Vagina (tissue), 2 donors: ENCODE measurements around the gene KDM7A. TPM values are rescaled to one million over a fixed set of nuclear protein-coding genes. Genes with fewer than 3 reads are reported as not detected.

Experiments
- DNase-seq, 2 donors: peaks; one replicate each; pipeline ENCODE4 v3.0.0-alpha.2; 2017; ENCODE audit errors: extremely low spot score in 2 of 2
- H3K27ac ChIP-seq: fragments of 200-600 bp; sonication (generic); one replicate; pipeline ENCODE4 v1.5.1; 2019
- H3K27me3 ChIP-seq: fragments of 200-600 bp; sonication (generic); one replicate; pipeline ENCODE4 v1.5.1; 2019
- H3K36me3 ChIP-seq, 2 donors: fragments of 200-600 bp; sonication (generic); one replicate each; pipeline ENCODE4 v1.5.1; 2017 to 2019
- H3K4me1 ChIP-seq: fragments of 200-600 bp; sonication (generic); one replicate; pipeline ENCODE4 v1.5.1; 2019
- H3K4me3 ChIP-seq, 2 donors: fragments of 200-600 bp; sonication (generic); 1 replicate in 1 of 2; 2 replicates in 1 of 2; pipeline ENCODE4 v1.5.1; 2016 to 2019
- H3K9me3 ChIP-seq: fragments of 200-600 bp; sonication (generic); one replicate; pipeline ENCODE4 v1.5.1; 2019
- POLR2A ChIP-seq, 2 donors: fragments of 450-650 bp; IDR thresholded peaks; one replicate each; pipeline ENCODE4 v1.6.1; 2017; ENCODE audit warnings: antibody characterized with exemption in 2 of 2, mild to moderate bottlenecking in 2 of 2, moderate library complexity in 2 of 2
- POLR2AphosphoS5 ChIP-seq, 2 donors: sonication (generic); formaldehyde crosslinking; IDR thresholded peaks; one replicate each; pipeline ENCODE4 v1.9.0; 2017; ENCODE audit warnings: antibody characterized with exemption in 2 of 2, mild to moderate bottlenecking in 2 of 2, low read depth in 1 of 2; ENCODE audit not compliant: insufficient read depth in 1 of 2
- intact Hi-C: fragments of 100-400 bp; cut with DNase I; formaldehyde crosslinking; loops from one replicate; pipeline ENCODE4 v1.15.1; 2023
- total RNA-seq: library from RNA; depleted of rRNA; stranded (reverse); fragments of >200 nt; gene quantifications from one replicate; pipeline ENCODE4 v1.2.3, GENCODE V29; 2016
- TF ChIP-seq, protein P1 (sequence below), 3 experiments: fragments of 450-650 bp in 2 of 3; fragments of 200-600 bp in 1 of 3; sonication (generic) in 1 of 3; IDR thresholded peaks; one replicate each; pipeline ENCODE4 v1.5.1; 2017 to 2019; ENCODE audit warnings: antibody characterized with exemption in 3 of 3, mild to moderate bottlenecking in 2 of 3, moderate library complexity in 2 of 3

KDM7A gene, protein sequence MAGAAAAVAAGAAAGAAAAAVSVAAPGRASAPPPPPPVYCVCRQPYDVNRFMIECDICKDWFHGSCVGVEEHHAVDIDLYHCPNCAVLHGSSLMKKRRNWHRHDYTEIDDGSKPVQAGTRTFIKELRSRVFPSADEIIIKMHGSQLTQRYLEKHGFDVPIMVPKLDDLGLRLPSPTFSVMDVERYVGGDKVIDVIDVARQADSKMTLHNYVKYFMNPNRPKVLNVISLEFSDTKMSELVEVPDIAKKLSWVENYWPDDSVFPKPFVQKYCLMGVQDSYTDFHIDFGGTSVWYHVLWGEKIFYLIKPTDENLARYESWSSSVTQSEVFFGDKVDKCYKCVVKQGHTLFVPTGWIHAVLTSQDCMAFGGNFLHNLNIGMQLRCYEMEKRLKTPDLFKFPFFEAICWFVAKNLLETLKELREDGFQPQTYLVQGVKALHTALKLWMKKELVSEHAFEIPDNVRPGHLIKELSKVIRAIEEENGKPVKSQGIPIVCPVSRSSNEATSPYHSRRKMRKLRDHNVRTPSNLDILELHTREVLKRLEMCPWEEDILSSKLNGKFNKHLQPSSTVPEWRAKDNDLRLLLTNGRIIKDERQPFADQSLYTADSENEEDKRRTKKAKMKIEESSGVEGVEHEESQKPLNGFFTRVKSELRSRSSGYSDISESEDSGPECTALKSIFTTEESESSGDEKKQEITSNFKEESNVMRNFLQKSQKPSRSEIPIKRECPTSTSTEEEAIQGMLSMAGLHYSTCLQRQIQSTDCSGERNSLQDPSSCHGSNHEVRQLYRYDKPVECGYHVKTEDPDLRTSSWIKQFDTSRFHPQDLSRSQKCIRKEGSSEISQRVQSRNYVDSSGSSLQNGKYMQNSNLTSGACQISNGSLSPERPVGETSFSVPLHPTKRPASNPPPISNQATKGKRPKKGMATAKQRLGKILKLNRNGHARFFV
- 24.6 TPM for total RNA-seq

DNA sequence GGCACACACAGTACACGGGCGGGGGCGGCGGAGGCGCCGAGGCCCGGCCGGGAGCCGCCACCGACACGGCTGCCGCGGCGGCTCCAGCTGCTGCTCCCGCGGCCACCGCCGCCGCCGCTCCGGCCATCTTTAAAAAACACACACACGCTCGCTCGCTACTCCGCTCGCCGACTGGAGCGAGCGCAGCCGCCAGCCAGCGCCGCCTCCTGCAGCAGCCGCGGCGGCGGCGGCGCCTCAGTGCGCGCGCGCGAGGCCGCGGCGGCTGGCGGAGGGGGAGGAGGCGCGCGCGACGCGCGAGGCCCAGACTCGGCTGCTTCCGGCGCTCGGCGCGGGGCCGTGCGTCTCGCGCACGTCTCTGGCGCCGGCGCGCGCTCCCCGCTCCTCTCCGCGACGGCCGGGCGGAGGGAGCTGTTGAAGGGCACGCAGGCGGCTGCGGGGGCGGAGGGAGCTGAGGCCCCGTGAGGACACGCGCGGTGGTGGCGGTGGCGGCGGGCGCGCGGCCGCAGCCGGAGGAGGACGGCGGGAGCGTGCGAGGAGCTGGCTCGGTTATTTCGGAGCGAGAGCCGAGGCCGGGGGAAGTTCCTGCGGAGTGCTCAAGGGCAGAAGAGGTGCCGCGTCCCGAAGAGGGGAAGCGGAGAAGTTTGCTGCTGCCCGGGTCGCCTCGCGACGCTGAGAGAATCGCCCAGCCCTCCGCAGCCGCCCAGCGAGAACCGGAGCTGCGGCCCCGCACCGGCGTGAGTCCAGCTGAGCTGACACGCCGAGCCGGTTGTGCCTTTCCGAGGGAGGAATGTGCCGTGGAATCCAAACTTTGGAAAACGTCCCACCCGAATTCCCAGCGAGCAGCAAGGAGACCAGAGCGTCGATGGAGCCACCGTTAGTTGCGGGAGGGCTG lies at the start of gene KDM7A:
Gene KDM7A (minus strand): TSS at position 173 of the 892 bp plus-strand sequence. CDS start 46 bp downstream, at position 127.
- DNase-seq, result peak in 1 of 2 donors; percentile 93
- TF ChIP-seq, protein P1, sequence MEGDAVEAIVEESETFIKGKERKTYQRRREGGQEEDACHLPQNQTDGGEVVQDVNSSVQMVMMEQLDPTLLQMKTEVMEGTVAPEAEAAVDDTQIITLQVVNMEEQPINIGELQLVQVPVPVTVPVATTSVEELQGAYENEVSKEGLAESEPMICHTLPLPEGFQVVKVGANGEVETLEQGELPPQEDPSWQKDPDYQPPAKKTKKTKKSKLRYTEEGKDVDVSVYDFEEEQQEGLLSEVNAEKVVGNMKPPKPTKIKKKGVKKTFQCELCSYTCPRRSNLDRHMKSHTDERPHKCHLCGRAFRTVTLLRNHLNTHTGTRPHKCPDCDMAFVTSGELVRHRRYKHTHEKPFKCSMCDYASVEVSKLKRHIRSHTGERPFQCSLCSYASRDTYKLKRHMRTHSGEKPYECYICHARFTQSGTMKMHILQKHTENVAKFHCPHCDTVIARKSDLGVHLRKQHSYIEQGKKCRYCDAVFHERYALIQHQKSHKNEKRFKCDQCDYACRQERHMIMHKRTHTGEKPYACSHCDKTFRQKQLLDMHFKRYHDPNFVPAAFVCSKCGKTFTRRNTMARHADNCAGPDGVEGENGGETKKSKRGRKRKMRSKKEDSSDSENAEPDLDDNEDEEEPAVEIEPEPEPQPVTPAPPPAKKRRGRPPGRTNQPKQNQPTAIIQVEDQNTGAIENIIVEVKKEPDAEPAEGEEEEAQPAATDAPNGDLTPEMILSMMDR (IDR thresholded peaks at IDR 0.05), result no peak
- TF ChIP-seq POLR2AphosphoS5 (IDR thresholded peaks at IDR 0.05; ENCODE audit: insufficient read depth in 1 of 2, low read depth in 1 of 2), result peak in 1 of 2 donors; percentile 74
- peak in 1 of 2 donors; percentile 81 for TF ChIP-seq POLR2A (IDR thresholded peaks at IDR 0.05)
- H3K27ac ChIP-seq, result peak within 1 kb of the TSS; percentile 100
- intact Hi-C loops, result loop anchor here (5.0 to 10.0 kb wide), 2 partner anchors 138 to 815 kb away; no protein-coding TSS in a partner anchor
- peaks cover 17% of the 10 kb centered on the region for H3K4me1 ChIP-seq
- no peaks in the 10 kb centered on the region for H3K36me3 ChIP-seq
- H3K27me3 ChIP-seq, result no peaks in the 10 kb centered on the region
- H3K9me3 ChIP-seq, result no peaks in the 10 kb centered on the region
- H3K4me3 ChIP-seq, result peak within 1 kb of the TSS; percentile 77 to 98

DNA sequence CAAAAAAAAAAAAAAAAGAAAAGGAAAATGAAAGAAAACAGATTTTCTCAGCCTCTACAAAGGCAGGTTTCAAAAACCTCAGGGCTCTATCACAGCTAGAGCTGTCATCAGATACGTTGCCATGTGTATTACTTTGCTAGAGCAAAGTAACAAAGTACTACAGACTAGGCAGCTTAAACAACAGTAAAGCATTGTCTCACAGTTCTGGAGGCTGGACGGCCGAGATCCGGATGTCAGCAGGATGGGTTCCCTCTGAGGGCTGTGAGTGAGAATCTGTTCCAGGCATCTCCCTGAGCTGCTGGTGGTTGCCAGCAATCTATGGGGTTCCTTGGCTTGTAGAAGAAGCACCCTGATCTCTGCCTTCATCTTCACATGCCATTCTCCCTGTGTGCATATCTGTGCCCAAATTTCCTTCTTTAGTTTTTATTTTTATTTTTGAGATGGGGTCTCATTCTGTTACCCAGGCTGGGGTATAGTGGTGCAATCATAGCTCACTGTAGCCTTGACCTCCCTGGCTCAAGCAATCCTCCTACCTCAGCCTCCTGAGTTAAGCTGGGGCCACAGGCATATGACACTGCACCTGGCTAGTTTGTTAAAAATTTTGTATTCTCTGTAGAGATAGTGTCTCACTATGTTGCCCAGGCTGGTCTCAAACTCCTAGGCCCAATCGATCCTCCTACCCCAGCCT lies 48.9 kb upstream of the KDM7A start:
- Histone ChIP-seq H3K4me3 (no peak overlapping the region), H3K27me3 (no peaks in the 10 kb centered on the region)

DNA sequence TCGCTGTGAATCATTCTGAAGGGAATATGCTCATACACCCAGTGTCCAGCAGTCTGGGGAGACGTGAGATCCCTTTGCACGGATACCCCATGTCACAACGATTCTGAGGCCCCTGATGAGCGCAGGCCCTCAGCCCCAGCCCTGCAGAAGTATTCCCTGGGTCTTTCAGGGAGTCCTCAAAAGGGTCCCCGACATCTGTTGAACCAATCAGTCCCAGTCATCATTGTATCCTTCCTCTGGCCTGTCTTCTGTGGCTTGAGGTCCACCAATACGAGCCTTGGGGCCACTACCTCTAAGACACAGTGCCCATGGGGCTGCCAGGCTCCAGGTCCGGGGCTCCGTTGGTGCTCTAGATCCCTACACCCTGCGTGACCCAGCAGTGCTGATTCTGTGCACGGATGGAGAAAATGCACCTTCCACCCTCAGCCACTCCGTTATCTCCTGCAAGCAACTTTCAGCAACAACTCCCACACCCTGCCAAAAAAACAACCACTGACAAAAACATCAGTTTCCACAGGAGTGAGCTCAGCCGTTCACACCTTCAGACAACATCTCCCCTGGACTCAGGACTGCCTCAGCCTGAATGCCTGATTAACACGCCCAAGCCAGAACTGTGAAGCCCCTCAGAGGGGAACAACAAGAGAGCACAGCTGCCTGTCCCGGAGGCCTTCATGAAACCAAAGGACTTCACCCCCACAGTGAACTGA lies 46.9 kb upstream of the KDM7A start:
- no peaks in the 10 kb centered on the region for H3K4me1 ChIP-seq
- H3K36me3 ChIP-seq, result no peaks in the 10 kb centered on the region
- H3K9me3 ChIP-seq, result no peaks in the 10 kb centered on the region
- intact Hi-C loops, result no loop called here
- no peak for DNase-seq
- no peaks in the 10 kb centered on the region for H3K27me3 ChIP-seq
- TF ChIP-seq, protein P1 (IDR thresholded peaks at IDR 0.05), result no peak
- no peak for TF ChIP-seq POLR2A (IDR thresholded peaks at IDR 0.05)
- no peak for TF ChIP-seq POLR2AphosphoS5 (IDR thresholded peaks at IDR 0.05; ENCODE audit: insufficient read depth in 1 of 2, low read depth in 1 of 2)
- no peak overlapping the region for H3K27ac ChIP-seq
- no peak overlapping the region for H3K4me3 ChIP-seq

More for the DNA sequence above, 48.9 kb upstream of the KDM7A start:
- H3K4me1 ChIP-seq, result peaks cover 11% of the 10 kb centered on the region
- no peaks in the 10 kb centered on the region for H3K36me3 ChIP-seq
- TF ChIP-seq POLR2AphosphoS5 (IDR thresholded peaks at IDR 0.05; ENCODE audit: insufficient read depth in 1 of 2, low read depth in 1 of 2), result no peak
- TF ChIP-seq, protein P1 (IDR thresholded peaks at IDR 0.05), result no peak
- TF ChIP-seq POLR2A (IDR thresholded peaks at IDR 0.05), result no peak
- no peak overlapping the region for H3K27ac ChIP-seq
- H3K9me3 ChIP-seq, result no peaks in the 10 kb centered on the region
- DNase-seq, result no peak
- intact Hi-C loops, result no loop called here

DNA sequence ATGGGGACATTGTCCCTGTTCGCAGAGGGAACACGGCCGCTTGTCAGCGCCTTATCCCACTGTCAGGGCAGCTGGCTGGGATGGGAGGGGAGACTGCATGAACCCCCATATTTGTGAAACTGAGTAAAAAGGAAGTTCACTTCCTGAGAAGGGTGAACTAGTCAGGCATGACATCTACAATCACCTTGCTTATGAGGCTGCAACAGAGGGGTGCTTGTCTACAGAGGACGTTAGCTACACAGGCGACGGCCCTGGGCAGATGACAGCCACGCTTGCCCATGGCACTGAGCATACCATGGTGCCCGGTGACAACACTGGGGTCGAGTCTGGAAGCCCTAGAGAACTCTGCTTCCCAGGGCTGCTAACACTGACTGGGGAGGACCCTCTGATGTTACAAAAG lies 46.0 kb upstream of the KDM7A start:
- H3K4me1 ChIP-seq, result no peaks in the 10 kb centered on the region
- no peak for DNase-seq
- H3K9me3 ChIP-seq, result no peaks in the 10 kb centered on the region
- no peak for TF ChIP-seq POLR2AphosphoS5 (IDR thresholded peaks at IDR 0.05; ENCODE audit: insufficient read depth in 1 of 2, low read depth in 1 of 2)
- no peak for TF ChIP-seq POLR2A (IDR thresholded peaks at IDR 0.05)
- TF ChIP-seq, protein P1 (IDR thresholded peaks at IDR 0.05), result no peak
- no peaks in the 10 kb centered on the region for H3K36me3 ChIP-seq
- H3K27me3 ChIP-seq, result no peaks in the 10 kb centered on the region
- H3K4me3 ChIP-seq, result no peak overlapping the region
- intact Hi-C loops, result no loop called here
- H3K27ac ChIP-seq, result no peak overlapping the region
